Measurements from ENCODE around the gene RIN3. TPM values are rescaled to one million over a fixed set of nuclear protein-coding genes. Genes with fewer than 3 reads are reported as not detected.

The RIN3 gene
- total and polyA plus RNA-seq, 4 donors, result 3.4 to 7.4 (median 5.2) TPM

- Histone ChIP-seq H3K27me3 (ENCODE audit: control insufficient read depth, insufficient read depth, low read length) (no peaks in the 10 kb centered on the region), H3K27ac (ENCODE audit: low read depth, low read length) (no peak overlapping the region), H3K36me3 (ENCODE audit: control insufficient read depth, insufficient read depth, low read length) (no peaks in the 10 kb centered on the region), H3K4me1 (ENCODE audit: control insufficient read depth, insufficient read depth, low read length) (no peaks in the 10 kb centered on the region), H3K9me3 (ENCODE audit: control insufficient read depth, insufficient read depth, low read length) (no peaks in the 10 kb centered on the region), H3K4me3 (ENCODE audit: low read depth, low read length) (no peak overlapping the region)
- WGBS (ENCODE audit: insufficient coverage), result 94% methylated on average over 8 of the region's 9 CpGs
- DNase-seq (ENCODE audit: low read depth in 4 of 6, low spot score in 6 of 6), result no peak
Observed at GRCh38 chr14:92666251-92666650, 152.7 kb downstream of the RIN3 start.

GRCh38 chr14:92668276-92668973 is 154.8 kb downstream of the RIN3 start:
- H3K4me3 ChIP-seq (ENCODE audit: low read depth, low read length), result no peak overlapping the region
- no peaks in the 10 kb centered on the region for H3K36me3 ChIP-seq (ENCODE audit: control insufficient read depth, insufficient read depth, low read length)
- H3K27me3 ChIP-seq (ENCODE audit: control insufficient read depth, insufficient read depth, low read length), result no peaks in the 10 kb centered on the region
- no peaks in the 10 kb centered on the region for H3K9me3 ChIP-seq (ENCODE audit: control insufficient read depth, insufficient read depth, low read length)
- WGBS (ENCODE audit: insufficient coverage), result 56% methylated on average over 1 of the region's 4 CpGs
- DNase-seq (ENCODE audit: low read depth in 4 of 6, low spot score in 6 of 6), result no peak
- no peaks in the 10 kb centered on the region for H3K4me1 ChIP-seq (ENCODE audit: control insufficient read depth, insufficient read depth, low read length)
- H3K27ac ChIP-seq (ENCODE audit: low read depth, low read length), result no peak overlapping the region

- WGBS (ENCODE audit: insufficient coverage), result 68% methylated on average over 4 of the region's 4 CpGs
- peak in 1 of 6 donors; percentile 69 for DNase-seq (ENCODE audit: low read depth in 4 of 6, low spot score in 6 of 6)
- H3K9me3 ChIP-seq (ENCODE audit: control insufficient read depth, insufficient read depth, low read length), result no peaks in the 10 kb centered on the region
- H3K27ac ChIP-seq (ENCODE audit: low read depth, low read length), result no peak overlapping the region
- no peaks in the 10 kb centered on the region for H3K36me3 ChIP-seq (ENCODE audit: control insufficient read depth, insufficient read depth, low read length)
- H3K4me3 ChIP-seq (ENCODE audit: low read depth, low read length), result no peak overlapping the region
- H3K27me3 ChIP-seq (ENCODE audit: control insufficient read depth, insufficient read depth, low read length), result no peaks in the 10 kb centered on the region
- H3K4me1 ChIP-seq (ENCODE audit: control insufficient read depth, insufficient read depth, low read length), result no peaks in the 10 kb centered on the region
Observed at GRCh38 chr14:92670160-92670559, 156.6 kb downstream of the RIN3 start.

- no peaks in the 10 kb centered on the region for H3K27me3 ChIP-seq (ENCODE audit: control insufficient read depth, insufficient read depth, low read length)
- no peaks in the 10 kb centered on the region for H3K4me1 ChIP-seq (ENCODE audit: control insufficient read depth, insufficient read depth, low read length)
- DNase-seq (ENCODE audit: low read depth in 4 of 6, low spot score in 6 of 6), result peak in 1 of 6 donors; percentile 54
- H3K27ac ChIP-seq (ENCODE audit: low read depth, low read length), result no peak overlapping the region
- no peaks in the 10 kb centered on the region for H3K36me3 ChIP-seq (ENCODE audit: control insufficient read depth, insufficient read depth, low read length)
- 72% methylated on average over 7 of the region's 9 CpGs for WGBS (ENCODE audit: insufficient coverage)
- H3K4me3 ChIP-seq (ENCODE audit: low read depth, low read length), result no peak overlapping the region
- H3K9me3 ChIP-seq (ENCODE audit: control insufficient read depth, insufficient read depth, low read length), result no peaks in the 10 kb centered on the region
Observed at GRCh38 chr14:92670643-92671366, 157.2 kb downstream of the RIN3 start.

- Histone ChIP-seq H3K4me3 (ENCODE audit: low read depth, low read length) (no peak overlapping the region), H3K36me3 (ENCODE audit: control insufficient read depth, insufficient read depth, low read length) (no peaks in the 10 kb centered on the region), H3K27me3 (ENCODE audit: control insufficient read depth, insufficient read depth, low read length) (no peaks in the 10 kb centered on the region), H3K27ac (ENCODE audit: low read depth, low read length) (no peak overlapping the region), H3K9me3 (ENCODE audit: control insufficient read depth, insufficient read depth, low read length) (no peaks in the 10 kb centered on the region), H3K4me1 (ENCODE audit: control insufficient read depth, insufficient read depth, low read length) (no peaks in the 10 kb centered on the region)
- peak in 1 of 6 donors; percentile 67 for DNase-seq (ENCODE audit: low read depth in 4 of 6, low spot score in 6 of 6)
- 87% methylated on average over 13 of the region's 19 CpGs for WGBS (ENCODE audit: insufficient coverage)
Observed at GRCh38 chr14:92673601-92674150, 160.1 kb downstream of the RIN3 start.

- Histone ChIP-seq H3K27ac (ENCODE audit: low read depth, low read length) (no peak overlapping the region), H3K4me3 (ENCODE audit: low read depth, low read length) (no peak overlapping the region), H3K4me1 (ENCODE audit: control insufficient read depth, insufficient read depth, low read length) (no peaks in the 10 kb centered on the region), H3K9me3 (ENCODE audit: control insufficient read depth, insufficient read depth, low read length) (no peaks in the 10 kb centered on the region), H3K36me3 (ENCODE audit: control insufficient read depth, insufficient read depth, low read length) (no peaks in the 10 kb centered on the region), H3K27me3 (ENCODE audit: control insufficient read depth, insufficient read depth, low read length) (no peaks in the 10 kb centered on the region)
- DNase-seq (ENCODE audit: low read depth in 4 of 6, low spot score in 6 of 6), result no peak
- WGBS (ENCODE audit: insufficient coverage), result 76% methylated on average over 5 of the region's 6 CpGs
Observed at GRCh38 chr14:92675421-92675820, 161.8 kb downstream of the RIN3 start.

- no peak overlapping the region for H3K27ac ChIP-seq (ENCODE audit: low read depth, low read length)
- no peak overlapping the region for H3K4me3 ChIP-seq (ENCODE audit: low read depth, low read length)
- 78% methylated on average over 7 of the region's 9 CpGs for WGBS (ENCODE audit: insufficient coverage)
- DNase-seq (ENCODE audit: low read depth in 4 of 6, low spot score in 6 of 6), result no peak
- H3K4me1 ChIP-seq (ENCODE audit: control insufficient read depth, insufficient read depth, low read length), result peaks cover 2% of the 10 kb centered on the region
- H3K27me3 ChIP-seq (ENCODE audit: control insufficient read depth, insufficient read depth, low read length), result no peaks in the 10 kb centered on the region
- H3K9me3 ChIP-seq (ENCODE audit: control insufficient read depth, insufficient read depth, low read length), result no peaks in the 10 kb centered on the region
- no peaks in the 10 kb centered on the region for H3K36me3 ChIP-seq (ENCODE audit: control insufficient read depth, insufficient read depth, low read length)
Observed at GRCh38 chr14:92675976-92676375, 162.4 kb downstream of the RIN3 start.

- peaks cover 7% of the 10 kb centered on the region for H3K4me1 ChIP-seq (ENCODE audit: control insufficient read depth, insufficient read depth, low read length)
- H3K27me3 ChIP-seq (ENCODE audit: control insufficient read depth, insufficient read depth, low read length), result no peaks in the 10 kb centered on the region
- H3K4me3 ChIP-seq (ENCODE audit: low read depth, low read length), result no peak overlapping the region
- no peaks in the 10 kb centered on the region for H3K36me3 ChIP-seq (ENCODE audit: control insufficient read depth, insufficient read depth, low read length)
- WGBS (ENCODE audit: insufficient coverage), result 86% methylated on average over 6 of the region's 8 CpGs
- DNase-seq (ENCODE audit: low read depth in 4 of 6, low spot score in 6 of 6), result no peak
- H3K9me3 ChIP-seq (ENCODE audit: control insufficient read depth, insufficient read depth, low read length), result no peaks in the 10 kb centered on the region
- H3K27ac ChIP-seq (ENCODE audit: low read depth, low read length), result no peak overlapping the region
Observed at GRCh38 chr14:92676403-92677086, 163.0 kb downstream of the RIN3 start.

GRCh38 chr14:92677087-92677668 is 163.6 kb downstream of the RIN3 start:
- H3K4me3 ChIP-seq (ENCODE audit: low read depth, low read length), result no peak overlapping the region
- no peak for DNase-seq (ENCODE audit: low read depth in 4 of 6, low spot score in 6 of 6)
- no peaks in the 10 kb centered on the region for H3K9me3 ChIP-seq (ENCODE audit: control insufficient read depth, insufficient read depth, low read length)
- H3K27ac ChIP-seq (ENCODE audit: low read depth, low read length), result no peak overlapping the region
- no peaks in the 10 kb centered on the region for H3K27me3 ChIP-seq (ENCODE audit: control insufficient read depth, insufficient read depth, low read length)
- H3K4me1 ChIP-seq (ENCODE audit: control insufficient read depth, insufficient read depth, low read length), result peaks cover 7% of the 10 kb centered on the region
- H3K36me3 ChIP-seq (ENCODE audit: control insufficient read depth, insufficient read depth, low read length), result no peaks in the 10 kb centered on the region
- WGBS (ENCODE audit: insufficient coverage), result no CpG with 5 or more reads among the region's 4 CpGs

Measured in spinal cord (tissue), 10 donors.